MM.1S (cell line): ENCODE data around the gene GSG1L2.

ENCODE experiments used
- CTCF ChIP-seq: fragments of 300-600 bp; sonication (generic); IDR thresholded peaks from 2 replicates; pipeline ENCODE4 v1.5.1; 2016; ENCODE audit warnings: antibody characterized with exemption, low read length, mixed read lengths
- EZH2 ChIP-seq: fragments of 300-600 bp; sonication (generic); optimal IDR thresholded peaks from 2 replicates; pipeline ENCODE3; 2017; ENCODE audit warnings: low read depth, mild to moderate bottlenecking, antibody characterized with exemption, low read length, mixed read lengths
- EZH2phosphoT487 ChIP-seq: fragments of 300-600 bp; sonication (generic); IDR thresholded peaks from 2 replicates; pipeline ENCODE4 v1.6.1; 2018; ENCODE audit warnings: antibody characterized with exemption, low read length

- no peak for TF ChIP-seq CTCF
- TF ChIP-seq EZH2: no peak
- no peak for TF ChIP-seq EZH2phosphoT487
Observed at GRCh38 chr17:9802294-9802693, 19.6 kb downstream of the GSG1L2 start.
